ENCODE data around the gene CNGA4. TPM values are rescaled to one million over a fixed set of nuclear protein-coding genes. Genes with fewer than 3 reads are reported as not detected.

Gene CNGA4
- total RNA-seq, 4 donors from 2014 or later = 0.59 TPM; not detected in 3

GRCh38 chr11:6258571-6259081 is 19.7 kb downstream of the CNGA4 start:
- DNase-seq (ENCODE audit: low spot score in 2 of 2) = no peak
- TF ChIP-seq CTCF (IDR thresholded peaks at IDR 0.05) = no peak
- TF ChIP-seq POLR2A (IDR thresholded peaks at IDR 0.05) = no peak
- TF ChIP-seq EP300 (IDR thresholded peaks at IDR 0.05) = no peak
- Histone ChIP-seq H3K9me3 (no peaks in the 10 kb centered on the region), H3K4me1 (peaks cover 0 to 19% (median 17%) of the 10 kb centered on the region in 4 donors), H3K27me3 (peaks cover 0 to 58% of the 10 kb centered on the region in 2 donors), H3K4me3 (peak overlapping the region; percentile 26 to 53 (median 42)), H3K36me3 (no peaks in the 10 kb centered on the region), H3K27ac (no peak overlapping the region)
- WGBS, 2 donors = 5 to 6% methylated on average over 16 of the region's 16 CpGs

- no peak for DNase-seq (ENCODE audit: low spot score in 2 of 2)
- H3K27ac ChIP-seq = no peak overlapping the region
- no peak overlapping the region for H3K4me3 ChIP-seq
- H3K9me3 ChIP-seq = no peaks in the 10 kb centered on the region
- 49 to 56% methylated on average over 5 of the region's 5 CpGs for WGBS, 2 donors
- H3K4me1 ChIP-seq = peaks cover 0 to 19% (median 17%) of the 10 kb centered on the region in 4 donors
- TF ChIP-seq CTCF (IDR thresholded peaks at IDR 0.05) = no peak
- no peak for TF ChIP-seq POLR2A (IDR thresholded peaks at IDR 0.05)
- TF ChIP-seq EP300 (IDR thresholded peaks at IDR 0.05) = no peak
- peaks cover 0 to 58% of the 10 kb centered on the region in 2 donors for H3K27me3 ChIP-seq
- no peaks in the 10 kb centered on the region for H3K36me3 ChIP-seq
These were observed 21.4 kb downstream of the CNGA4 start for GRCh38 chr11:6260207-6260726.

GRCh38 chr11:6263662-6264061 is 24.8 kb downstream of the CNGA4 start:
- Histone ChIP-seq H3K4me1 (peaks cover 0 to 16% (median 13%) of the 10 kb centered on the region in 4 donors), H3K27ac (no peak overlapping the region), H3K4me3 (no peak overlapping the region), H3K27me3 (peaks cover 0 to 34% of the 10 kb centered on the region in 2 donors), H3K36me3 (no peaks in the 10 kb centered on the region), H3K9me3 (no peaks in the 10 kb centered on the region)
- 89 to 95% methylated on average over 1 of the region's 1 CpG for WGBS, 2 donors
- TF ChIP-seq POLR2A (IDR thresholded peaks at IDR 0.05) = no peak
- TF ChIP-seq EP300 (IDR thresholded peaks at IDR 0.05) = no peak
- TF ChIP-seq CTCF (IDR thresholded peaks at IDR 0.05) = no peak
- DNase-seq (ENCODE audit: low spot score in 2 of 2) = no peak

- Histone ChIP-seq H3K4me3 (no peak overlapping the region), H3K9me3 (no peaks in the 10 kb centered on the region), H3K27me3 (no peaks in the 10 kb centered on the region), H3K36me3 (no peaks in the 10 kb centered on the region), H3K27ac (no peak overlapping the region), H3K4me1 (no peaks in the 10 kb centered on the region)
- WGBS, 2 donors = 66 to 84% methylated on average over 1 of the region's 1 CpG
- no peak for DNase-seq (ENCODE audit: low spot score in 2 of 2)
- TF ChIP-seq POLR2A (IDR thresholded peaks at IDR 0.05) (no peak), EP300 (IDR thresholded peaks at IDR 0.05) (no peak), CTCF (IDR thresholded peaks at IDR 0.05) (no peak)
These were observed 29.9 kb downstream of the CNGA4 start for GRCh38 chr11:6268820-6269219.

- no peaks in the 10 kb centered on the region for H3K27me3 ChIP-seq
- 88 to 94% methylated on average over 20 to 24 of the region's 24 CpGs for WGBS, 2 donors
- no peaks in the 10 kb centered on the region for H3K36me3 ChIP-seq
- no peaks in the 10 kb centered on the region for H3K9me3 ChIP-seq
- no peak overlapping the region for H3K27ac ChIP-seq
- no peaks in the 10 kb centered on the region for H3K4me1 ChIP-seq
- no peak for DNase-seq (ENCODE audit: low spot score in 2 of 2)
- H3K4me3 ChIP-seq = no peak overlapping the region
- TF ChIP-seq CTCF (IDR thresholded peaks at IDR 0.05) (no peak), EP300 (IDR thresholded peaks at IDR 0.05) (no peak), POLR2A (IDR thresholded peaks at IDR 0.05) (no peak)
These were observed 31.1 kb downstream of the CNGA4 start for GRCh38 chr11:6269994-6270393.

Measured in tibial nerve (tissue), 4 donors.